Measurements from ENCODE around the gene TAL1. TPM values are rescaled to one million over a fixed set of nuclear protein-coding genes. Genes with fewer than 3 reads are reported as not detected.

TAL1 gene
- total and polyA plus RNA-seq, 2 experiments from 2014 or later = not detected

- Histone ChIP-seq H3K4me3 (no peak overlapping the region), H4K20me1 (replicated peaks; ENCODE audit: insufficient read depth) (peaks cover 7% of the 10 kb centered on the region; the same call in 1 of the 2 replicates), H3K27me3 (ENCODE audit: insufficient read depth) (peaks cover 24% of the 10 kb centered on the region), H2AFZ (no peak overlapping the region), H3F3A (replicated peaks; ENCODE audit: low read depth) (no peaks in the 10 kb centered on the region), H3K36me3 (ENCODE audit: insufficient read depth) (no peaks in the 10 kb centered on the region), H3K9me2 (ENCODE audit: insufficient read depth) (0 out of 2 replicates have a peak, but pooled peaks cover 3% of the 10 kb centered on the region), H3K4me1 (ENCODE audit: insufficient read depth) (peaks cover 25% of the 10 kb centered on the region), H3K27ac (ENCODE audit: low read depth) (no peak overlapping the region), H3K79me2 (replicated peaks; ENCODE audit: insufficient read depth) (no peaks in the 10 kb centered on the region), H3K4me2 (no peak overlapping the region)
- Mint-ChIP-seq H3K4me1 (peaks cover 36% of the 10 kb centered on the region), H3K36me3 (ENCODE audit: low read depth) (no peaks in the 10 kb centered on the region), H3K27me3 (ENCODE audit: insufficient read depth, low read depth, poor library complexity) (peaks cover 37% of the 10 kb centered on the region), H3K27ac (no peak overlapping the region), H3K9me3 (peaks cover 4% of the 10 kb centered on the region; the same call in 1 of the 3 replicates), H3K4me3 (no peak overlapping the region)
- no peak for TF ChIP-seq ZNF114 (CRISPR knock-in tag; IDR thresholded peaks at IDR 0.05)
- no peak for TF ChIP-seq POLR2AphosphoS5 (IDR thresholded peaks at IDR 0.05; ENCODE audit: low read depth)
- TF ChIP-seq ETS1 (IDR thresholded peaks at IDR 0.05) = no peak
- no peak for TF ChIP-seq NANOG (IDR thresholded peaks at IDR 0.05; ENCODE audit: borderline replicate concordance)
- TF ChIP-seq EZH2 (IDR thresholded peaks at IDR 0.05; ENCODE audit: low read depth, unreplicated experiment) = no peak
- TF ChIP-seq ZNF462 (CRISPR knock-in tag; IDR thresholded peaks at IDR 0.05) = no peak
- ATAC-seq (no peak), DNase-seq (ENCODE audit: low spot score) (no peak)
Measured at GRCh38 chr1:47190509-47190855, 41.5 kb downstream of the TAL1 start.
